H1 (cell line): ENCODE measurements around the gene HKDC1. TPM values are rescaled to one million over a fixed set of nuclear protein-coding genes. Genes with fewer than 3 reads are reported as not detected.
A peak's percentile ranks its signal among the peaks of the same experiment; 100 is the strongest.

Experiments
- CTCF ChIA-PET: fragments of 300-600 bp; sonication (Branson Sonifier 250); formaldehyde crosslinking; loops from one replicate; lab custom pipeline; 2021; ENCODE audit not compliant: partially characterized antibody; lab: Charles Lee
- POLR2A ChIA-PET: fragments of 300-600 bp; sonication (Branson Sonifier 250); formaldehyde crosslinking; loops from one replicate; lab custom pipeline; 2021; ENCODE audit warnings: inconsistent platforms; ENCODE audit not compliant: partially characterized antibody; lab: Charles Lee
- DNase-seq, 2 experiments: peaks; one replicate each; pipeline versions ENCODE4 v3.0.0 to v3.0.0-alpha.2; 2010 to 2022; ENCODE audit warnings: low spot score in 2 of 2, low read depth in 1 of 2, mixed read lengths in 1 of 2
- FAIRE-seq: peaks from 2 replicates; lab custom pipeline; 2011; peaks lifted over from hg19 to GRCh38; lab: Jason Lieb, UNC
- H2AFZ ChIP-seq: 2 replicates; pipeline ENCODE4 v1.8.1; 2012; ENCODE audit warnings: low read length, inconsistent platforms
- H2AK5ac ChIP-seq: 2 replicates; pipeline ENCODE4 v1.6.1; 2013; ENCODE audit warnings: low read depth, low read length
- H2BK120ac ChIP-seq: replicated peaks from 2 replicates; pipeline ENCODE3; 2013; ENCODE audit warnings: low read depth, low read length, inconsistent platforms
- H2BK12ac ChIP-seq: 2 replicates; pipeline ENCODE4 v1.6.1; 2013; ENCODE audit warnings: low read depth, low read length
- H2BK15ac ChIP-seq: 2 replicates; pipeline ENCODE4 v1.6.1; 2013; ENCODE audit warnings: low read length
- H2BK20ac ChIP-seq: 2 replicates; pipeline ENCODE4 v1.6.1; 2013; ENCODE audit warnings: low read length
- H2BK5ac ChIP-seq: 2 replicates; pipeline ENCODE4 v1.6.1; 2013; ENCODE audit warnings: low read depth, low read length
- H3K14ac ChIP-seq: 2 replicates; pipeline ENCODE4 v1.6.1; 2013; ENCODE audit warnings: inconsistent platforms; ENCODE audit not compliant: insufficient read length
- H3K18ac ChIP-seq: 2 replicates; pipeline ENCODE4 v1.6.1; 2013; ENCODE audit warnings: low read length; ENCODE audit errors: extremely low read depth
- H3K23ac ChIP-seq: 2 replicates; pipeline ENCODE4 v1.6.1; 2013; ENCODE audit warnings: inconsistent platforms; ENCODE audit not compliant: insufficient read length
- H3K23me2 ChIP-seq: 2 replicates; pipeline ENCODE4 v1.6.1; 2013; ENCODE audit warnings: low read depth, low read length
- H3K27ac ChIP-seq: 2 replicates; pipeline ENCODE4 v1.6.1; 2011; ENCODE audit warnings: low read depth, low read length, inconsistent platforms
- H3K27me3 ChIP-seq, 4 experiments: replicated peaks in 1 of 4; 1 replicate in 1 of 4; 2 replicates in 3 of 4; pipeline versions ENCODE4 v1.6.1 to v1.8.1; 2011 to 2013; ENCODE audit warnings: low read length in 3 of 4, mild to moderate bottlenecking in 3 of 4, inconsistent platforms in 2 of 4, mixed read lengths in 2 of 4, moderate library complexity in 1 of 4; ENCODE audit not compliant: control insufficient read depth in 3 of 4, insufficient read depth in 3 of 4; ENCODE audit errors: extremely low read depth in 1 of 4
- H3K36me3 ChIP-seq, 4 experiments: 2 replicates each; pipeline versions ENCODE4 v1.6.1 to v1.8.1; 2011 to 2013; ENCODE audit warnings: mild to moderate bottlenecking in 4 of 4, low read length in 3 of 4, moderate library complexity in 2 of 4, control low read depth in 1 of 4, inconsistent platforms in 1 of 4; ENCODE audit not compliant: insufficient read depth in 4 of 4, control insufficient read depth in 2 of 4
- H3K4ac ChIP-seq: replicated peaks from 2 replicates; pipeline ENCODE3; 2013; ENCODE audit warnings: low read length, low read depth, mixed read lengths, inconsistent platforms; ENCODE audit not compliant: insufficient read length
- H3K4me1 ChIP-seq, 4 experiments: replicated peaks in 1 of 4; 1 replicate in 1 of 4; 2 replicates in 3 of 4; pipeline versions ENCODE4 v1.6.1 to v1.8.1; 2011 to 2013; ENCODE audit warnings: low read length in 3 of 4, inconsistent platforms in 2 of 4, mixed read lengths in 1 of 4; ENCODE audit not compliant: insufficient read depth in 4 of 4, control insufficient read depth in 3 of 4
- H3K4me2 ChIP-seq, 2 experiments: 2 replicates each; pipeline versions ENCODE4 v1.6.1 to v1.8.1; 2011 to 2013; ENCODE audit warnings: low read depth in 2 of 2, low read length in 2 of 2, control low read depth in 1 of 2, inconsistent platforms in 1 of 2, mild to moderate bottlenecking in 1 of 2; ENCODE audit not compliant: insufficient read depth in 1 of 2
- H3K4me3 ChIP-seq, 4 experiments: fragments of 200-600, 300-600 bp in 1 of 4; sonication (generic), shearing (Covaris generic), sonication (Bioruptor Twin) in 1 of 4; 2 replicates each; pipeline versions ENCODE4 v1.5.1 to v1.8.1; 2011 to 2016; ENCODE audit warnings: low read length in 4 of 4, low read depth in 3 of 4, control low read depth in 2 of 4, inconsistent platforms in 2 of 4, mild to moderate bottlenecking in 2 of 4, mixed read lengths in 1 of 4, moderate library complexity in 1 of 4; ENCODE audit not compliant: insufficient read depth in 2 of 4; ENCODE audit errors: extremely low read depth in 1 of 4
- H3K56ac ChIP-seq: replicated peaks from 2 replicates; pipeline ENCODE3; 2013; ENCODE audit warnings: low read depth, mild to moderate bottlenecking, mixed read lengths, low read length, inconsistent platforms; ENCODE audit not compliant: insufficient read length
- H3K79me1 ChIP-seq: 2 replicates; pipeline ENCODE4 v1.6.1; 2013; ENCODE audit warnings: low read depth, low read length, control low read depth
- H3K79me2 ChIP-seq, 2 experiments: 2 replicates each; pipeline versions ENCODE4 v1.6.1 to v1.8.1; 2012 to 2013; ENCODE audit warnings: low read length in 2 of 2, mild to moderate bottlenecking in 2 of 2, inconsistent platforms in 1 of 2; ENCODE audit not compliant: insufficient read depth in 2 of 2, control insufficient read depth in 1 of 2
- H3K9ac ChIP-seq, 4 experiments: replicated peaks in 1 of 4; 1 replicate in 1 of 4; 2 replicates in 3 of 4; pipeline versions ENCODE4 v1.6.1 to v1.8.1; 2011 to 2013; ENCODE audit warnings: low read depth in 3 of 4, low read length in 3 of 4, control low read depth in 2 of 4, mild to moderate bottlenecking in 2 of 4, moderate library complexity in 2 of 4, inconsistent platforms in 1 of 4; ENCODE audit errors: extremely low read depth in 1 of 4
- H3K9me3 ChIP-seq, 2 experiments: 2 replicates each; pipeline versions ENCODE4 v1.6.1 to v1.8.1; 2012 to 2013; ENCODE audit warnings: mild to moderate bottlenecking in 2 of 2, moderate library complexity in 2 of 2, control low read depth in 1 of 2, inconsistent platforms in 1 of 2, low read depth in 1 of 2, low read length in 1 of 2, mixed read lengths in 1 of 2; ENCODE audit not compliant: insufficient read depth in 2 of 2
- H4K20me1 ChIP-seq, 2 experiments: replicated peaks in 1 of 2; 2 replicates each; pipeline versions ENCODE3 to v1.8.1; 2011 to 2013; ENCODE audit warnings: inconsistent platforms in 2 of 2, low read length in 2 of 2, mild to moderate bottlenecking in 1 of 2; ENCODE audit not compliant: insufficient read depth in 2 of 2, control insufficient read depth in 1 of 2
- H4K5ac ChIP-seq: 2 replicates; pipeline ENCODE4 v1.6.1; 2013; ENCODE audit warnings: low read length, low read depth, mixed read lengths, inconsistent platforms; ENCODE audit not compliant: insufficient read length
- H4K8ac ChIP-seq: 2 replicates; pipeline ENCODE4 v1.8.0; 2013; ENCODE audit warnings: mild to moderate bottlenecking, moderate library complexity, low read length, inconsistent platforms; ENCODE audit not compliant: insufficient read depth; ENCODE audit errors: extremely low read depth
- H4K91ac ChIP-seq: replicated peaks from 2 replicates; pipeline ENCODE3; 2013; ENCODE audit warnings: low read length, mixed read lengths, inconsistent platforms; ENCODE audit not compliant: insufficient read length
- CBX8 ChIP-seq: fragments of 300-800, 300-1000 bp; sonication (generic); IDR thresholded peaks from 2 replicates; pipeline ENCODE4 v1.7.1; 2016; ENCODE audit warnings: low read depth, low read length, borderline replicate concordance
- E2F6 ChIP-seq: IDR thresholded peaks from 2 replicates; pipeline ENCODE4 v1.6.1; 2012; ENCODE audit warnings: inconsistent platforms
- KDM4A ChIP-seq: IDR thresholded peaks from one replicate; pipeline ENCODE4 v1.7.1; 2012; ENCODE audit warnings: low read depth, mild to moderate bottlenecking, moderate library complexity, low read length, inconsistent platforms; ENCODE audit not compliant: severe bottlenecking
- MAFK ChIP-seq: IDR thresholded peaks from 2 replicates; pipeline ENCODE4 v1.6.1; 2012; ENCODE audit warnings: low read depth, mild to moderate bottlenecking, improper control_type of control experiment, low read length
- SAP30 ChIP-seq: fragments of 300-600 bp; sonication (generic); IDR thresholded peaks from 2 replicates; pipeline ENCODE4 v1.7.1; 2012; ENCODE audit warnings: low read length, moderate library complexity, mild to moderate bottlenecking, inconsistent platforms; ENCODE audit not compliant: insufficient read depth, insufficient replicate concordance
- SIRT6 ChIP-seq: IDR thresholded peaks from one replicate; pipeline ENCODE4 v1.7.1; 2012; ENCODE audit warnings: low read length, inconsistent platforms
- YY1 ChIP-seq: IDR thresholded peaks from 2 replicates; pipeline ENCODE4 v1.6.1; 2011; ENCODE audit warnings: low read depth, mild to moderate bottlenecking, low read length
- WGBS, 2 experiments: shearing (Covaris generic) in 1 of 2; methylation state at CpG; one replicate each; pipeline versions ENCODE4 v1.1.6 to v1.1.7; 2013 to 2015; ENCODE audit warnings: low lambda C conversion rate in 2 of 2, mixed read lengths in 2 of 2, inconsistent platforms in 1 of 2, low coverage in 1 of 2, missing lambda C conversion rate in 1 of 2; ENCODE audit not compliant: insufficient replicate concordance in 2 of 2, insufficient coverage in 1 of 2, insufficient read length in 1 of 2; ENCODE audit errors: extremely low coverage in 1 of 2, missing lambda C conversion rate in 1 of 2; 5-methylcytosine and 5-hydroxymethylcytosine counted together
- polyA plus RNA-seq, 7 experiments: library from polyadenylated mRNA; depleted of rRNA in 3 of 7; stranded (reverse) in 5 of 7; unstranded in 2 of 7; fragments of >200 nt in 5 of 7; fragments of 200-250 nt in 2 of 7; gene quantifications; 1 replicate in 5 of 7; 2 replicates in 1 of 7; 4 replicates in 1 of 7; pipeline versions ENCODE4 v1.2.1 to v1.2.3, GENCODE V29; 2011 to 2013; ENCODE audit warnings: missing spikeins in 2 of 7, mixed read lengths in 2 of 7
- total RNA-seq: library from RNA; stranded (reverse); fragmentation: NEBNext Ultra II Directional; extraction: Animal tissue kit (Norgen Biotek cat#: 25700); gene quantifications from 2 replicates; pipeline ENCODE4 v1.2.1, GENCODE V29; 2021

The HKDC1 gene
- total and polyA plus RNA-seq, 2 of the 8 experiments (the other 6 are each of a cell fraction or from before 2014, with no cell fraction given): 0.12 to 0.78 TPM

DNA sequence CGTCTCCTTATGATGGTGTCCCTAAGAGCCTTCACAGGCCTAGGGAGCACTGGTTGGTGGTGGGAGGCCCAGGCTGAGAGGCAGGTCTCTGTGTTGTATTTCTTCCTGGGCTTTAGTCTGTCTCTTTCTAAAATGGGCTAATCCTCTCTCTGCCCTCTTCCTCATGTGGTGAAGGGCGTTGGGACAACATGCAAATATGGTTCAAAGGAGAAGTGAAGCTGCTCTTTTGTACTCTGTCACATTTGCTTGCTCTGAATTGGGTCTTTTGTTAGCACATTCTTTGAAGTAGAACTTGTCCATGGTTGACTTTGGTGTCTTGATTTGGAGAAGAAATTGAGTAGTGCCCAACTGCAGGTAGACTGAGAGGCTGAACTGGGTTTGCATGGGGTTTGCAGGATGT, 59.0 kb downstream of the HKDC1 start:
- no peaks in the 10 kb centered on the region for H3K79me2 ChIP-seq
- TF ChIP-seq SIRT6: no peak
- no peak for TF ChIP-seq SAP30
- no peak for TF ChIP-seq CBX8
- TF ChIP-seq MAFK: no peak
- no peak for TF ChIP-seq YY1
- TF ChIP-seq KDM4A: no peak
- TF ChIP-seq E2F6: 0 out of 2 replicates have a peak, but pooled peaks have one; percentile 8
- no peak overlapping the region for H3K27ac ChIP-seq
- H4K20me1 ChIP-seq: no peaks in the 10 kb centered on the region
- no peak overlapping the region for H4K8ac ChIP-seq
- no peak overlapping the region for H2AFZ ChIP-seq
- no peaks in the 10 kb centered on the region for H3K9me3 ChIP-seq
- no peak overlapping the region for H2BK5ac ChIP-seq
- H2AK5ac ChIP-seq: no peak overlapping the region
- H3K14ac ChIP-seq: no peak overlapping the region
- no peaks in the 10 kb centered on the region for H3K79me1 ChIP-seq
- H3K18ac ChIP-seq: 0 out of 2 replicates have a peak overlapping the region, but pooled peaks have one; percentile 39
- no peak overlapping the region for H3K9ac ChIP-seq
- H3K4me2 ChIP-seq: no peak overlapping the region
- peaks cover 0 to 5% (median 0%) of the 10 kb centered on the region in 4 experiments; a peak in 3 of 7 replicates for H3K4me1 ChIP-seq
- WGBS, 2 experiments: 90% methylated on average over 2 of the region's 2 CpGs; no CpG with 5 or more reads in 1 of the 2 experiments
- no peak overlapping the region for H2BK15ac ChIP-seq
- no peak overlapping the region for H3K4me3 ChIP-seq
- ChIA-PET CTCF (interaction anchor here (1.2 to 2.3 kb wide), 5 partner anchors 9 to 119 kb away, joined by 4 to 7 read pairs (median 5); no protein-coding TSS in a partner anchor), POLR2A (no interaction called here)
- H3K4ac ChIP-seq: no peak overlapping the region
- H3K23ac ChIP-seq: no peak overlapping the region
- H2BK20ac ChIP-seq: no peak overlapping the region; the same call in none of the 2 replicates
- no peak overlapping the region for H3K56ac ChIP-seq
- H3K23me2 ChIP-seq: no peaks in the 10 kb centered on the region
- no peak overlapping the region for H4K5ac ChIP-seq
- no peak overlapping the region for H2BK12ac ChIP-seq
- peaks cover 0 to 3% (median 0%) of the 10 kb centered on the region in 4 experiments; a peak in 1 of 7 replicates for H3K27me3 ChIP-seq
- no peak overlapping the region for H4K91ac ChIP-seq
- FAIRE-seq: no peak
- H3K36me3 ChIP-seq: no peaks in the 10 kb centered on the region
- DNase-seq: no peak
- no peak overlapping the region for H2BK120ac ChIP-seq
